ENCODE data around the gene B3GNT4. TPM values are rescaled to one million over a fixed set of nuclear protein-coding genes. Genes with fewer than 3 reads are reported as not detected.

Gene B3GNT4
- 1.4 and 1.9 TPM in 2 replicates for total RNA-seq (2021; fragmentation: NEBNext Ultra II Directional; extraction: Animal tissue kit (Norgen Biotek cat#: 25700))
- polyA plus RNA-seq (2011; rRNA removed) = 1.1 and 2.1 TPM in 2 replicates
- polyA plus RNA-seq (2011; cell fraction: cytosol; rRNA removed) = 1.8 TPM
- 2.6 TPM for polyA plus RNA-seq (2011; cell fraction: nucleus; rRNA removed)
- polyA plus RNA-seq (2012, experiment 1 of 2) = 1.6 to 1.9 TPM (median 1.6 TPM) in 4 replicates
- 1.1 TPM for polyA plus RNA-seq (2012, experiment 2 of 2)
- 3.1 TPM for polyA plus RNA-seq (2013, experiment 1 of 2)
- polyA plus RNA-seq (2013, experiment 2 of 2) = 2.1 TPM
- 5.0 and 5.2 TPM in 2 replicates for polyA minus RNA-seq (2011; rRNA and poly(A)+ RNA removed)
- 1.6 TPM for polyA minus RNA-seq (2011; cell fraction: cytosol; rRNA and poly(A)+ RNA removed)
- 3.3 TPM for polyA minus RNA-seq (2011; cell fraction: nucleus; rRNA and poly(A)+ RNA removed)
- long read RNA-seq, experiment 1, partial matches to known transcripts = 0 of 3 reads
- long read RNA-seq, experiment 1, other reads (novel, unspliced or antisense) = 0 of 3 reads
- long read RNA-seq, experiment 2 = 0 reads

DNA sequence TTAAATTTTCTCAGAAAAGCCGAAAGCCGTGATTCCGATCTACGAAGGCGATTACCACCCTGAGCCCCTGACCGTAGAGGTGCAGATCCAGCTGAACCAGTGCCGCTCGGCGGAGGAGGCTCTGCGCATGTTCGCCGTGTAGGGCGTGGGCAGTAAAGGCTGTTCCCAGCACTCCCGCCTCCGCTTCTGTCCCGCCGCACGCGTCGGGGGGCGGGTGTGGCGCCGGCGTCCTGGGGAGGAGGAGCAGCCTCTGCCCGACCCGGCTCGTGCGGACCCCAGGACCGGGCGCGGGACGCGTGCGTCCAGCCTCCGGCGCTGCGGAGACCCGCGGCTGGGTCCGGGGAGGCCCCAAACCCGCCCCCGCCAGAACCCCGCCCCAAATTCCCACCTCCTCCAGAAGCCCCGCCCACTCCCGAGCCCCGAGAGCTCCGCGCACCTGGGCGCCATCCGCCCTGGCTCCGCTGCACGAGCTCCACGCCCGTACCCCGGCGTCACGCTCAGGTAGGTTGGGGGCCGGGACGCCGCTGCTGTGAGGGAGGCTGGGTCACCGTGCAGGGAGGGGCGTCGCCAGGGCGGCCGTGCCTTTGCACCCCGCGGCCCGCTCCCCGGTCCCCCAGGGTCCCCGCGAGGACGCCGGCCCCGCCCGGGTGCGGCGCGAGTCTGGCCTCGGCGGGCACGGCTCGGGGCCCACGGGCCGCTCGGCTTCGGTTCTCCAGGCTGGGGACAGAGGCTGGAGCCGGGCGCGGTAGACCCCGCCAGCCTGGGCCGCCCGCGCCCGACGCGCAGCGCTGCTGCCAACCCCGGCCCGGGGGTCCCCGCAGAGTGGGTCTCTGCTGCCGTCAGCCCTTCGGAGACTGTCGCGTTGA lies at the start of gene B3GNT4:
B3GNT4 (plus strand) TSS at position 409 of the 866 bp plus-strand sequence. CDS start 910 bp downstream, outside the sequence.
- peak within 1 kb of the TSS; percentile 97; the same call in 1 of the 2 replicates for H2AFZ ChIP-seq (ENCODE audit: low read length)
- ChIA-PET POLR2A (ENCODE audit: partially characterized antibody) (interaction anchor here (1.3 to 17.6 kb wide), 2 partner anchors 10 to 17 kb away, joined by 4 to 230 read pairs; partner anchors contain the start of gene DIABLO), CTCF (ENCODE audit: partially characterized antibody) (interaction anchor here (1.0 to 4.0 kb wide), 4 partner anchors 10 to 66 kb away, joined by 3 to 18 read pairs (median 3); no protein-coding TSS in a partner anchor)
- no peak within 1 kb of the TSS for H2BK120ac ChIP-seq (replicated peaks; ENCODE audit: low read depth, low read length)
- FAIRE-seq (no peak), DNase-seq (ENCODE audit: low read depth in 1 of 2, low spot score in 2 of 2) (peak in 1 of 2 experiments; percentile 87)
- H3K27me3 ChIP-seq (replicated peaks in 1 of 4; ENCODE audit: control insufficient read depth in 3 of 4, extremely low read depth in 1 of 4, insufficient read depth in 3 of 4, low read length in 3 of 4) = peaks cover 9 to 44% (median 27%) of the 10 kb centered on the region in 4 experiments; a peak in 6 of 7 replicates
- peaks cover 9% of the 10 kb centered on the region; the same call in 1 of the 2 replicates for H3K23me2 ChIP-seq (ENCODE audit: low read depth, low read length)
- H3K79me1 ChIP-seq (ENCODE audit: low read depth, low read length) = no peaks in the 10 kb centered on the region
- H4K5ac ChIP-seq (ENCODE audit: insufficient read length, low read depth, low read length) = no peak within 1 kb of the TSS
- H3K4me1 ChIP-seq (replicated peaks in 1 of 4; ENCODE audit: control insufficient read depth in 3 of 4, insufficient read depth in 4 of 4, low read length in 3 of 4) = peaks cover 0 to 10% (median 3%) of the 10 kb centered on the region in 4 experiments; a peak in 5 of 7 replicates
- H3K56ac ChIP-seq (replicated peaks; ENCODE audit: insufficient read length, low read depth, low read length) = peak within 1 kb of the TSS; percentile 3
- H3K4me3 ChIP-seq (ENCODE audit: extremely low read depth in 1 of 4, insufficient read depth in 2 of 4, low read depth in 3 of 4, low read length in 4 of 4) = peak within 1 kb of the TSS; percentile 29 to 74 (median 54)
- no peak within 1 kb of the TSS for H2BK20ac ChIP-seq (ENCODE audit: low read length)
- H3K4ac ChIP-seq (replicated peaks; ENCODE audit: insufficient read length, low read depth, low read length) = no peak within 1 kb of the TSS
- H3K9ac ChIP-seq (replicated peaks in 1 of 4; ENCODE audit: extremely low read depth in 1 of 4, low read depth in 3 of 4, low read length in 3 of 4) = peak within 1 kb of the TSS in 1 of 4 experiments; percentile 28; a peak in 2 of 7 replicates
- 0 out of 2 replicates have a peak within 1 kb of the TSS, but pooled peaks have one; percentile 15 for H2BK5ac ChIP-seq (ENCODE audit: low read depth, low read length)
- H4K8ac ChIP-seq (ENCODE audit: extremely low read depth, insufficient read depth, low read length) = no peak within 1 kb of the TSS; the same call in 1 of the 2 replicates
- H3K79me2 ChIP-seq (ENCODE audit: control insufficient read depth in 1 of 2, insufficient read depth in 2 of 2, low read length in 2 of 2) = no peaks in the 10 kb centered on the region
- H4K20me1 ChIP-seq (replicated peaks in 1 of 2; ENCODE audit: control insufficient read depth in 1 of 2, insufficient read depth in 2 of 2, low read length in 2 of 2) = peaks cover 12 to 18% of the 10 kb centered on the region in 2 experiments
- no peak within 1 kb of the TSS for H2AK5ac ChIP-seq (ENCODE audit: low read depth, low read length)
- H4K91ac ChIP-seq (replicated peaks; ENCODE audit: insufficient read length, low read length) = no peak within 1 kb of the TSS
- H3K9me3 ChIP-seq (ENCODE audit: insufficient read depth in 2 of 2, low read depth in 1 of 2, low read length in 1 of 2) = no peaks in the 10 kb centered on the region
- H3K4me2 ChIP-seq (ENCODE audit: insufficient read depth in 1 of 2, low read depth in 2 of 2, low read length in 2 of 2) = peak within 1 kb of the TSS; percentile 60 to 98
- no peak within 1 kb of the TSS for H2BK12ac ChIP-seq (ENCODE audit: low read depth, low read length)
- WGBS, 2 experiments (ENCODE audit: extremely low coverage in 1 of 2, insufficient coverage in 1 of 2, insufficient read length in 1 of 2, insufficient replicate concordance in 2 of 2, low coverage in 1 of 2, low lambda C conversion rate in 2 of 2, missing lambda C conversion rate in 1 of 2) = 4% methylated on average over 45 of the region's 104 CpGs; no CpG with 5 or more reads in 1 of the 2 experiments
- no peak within 1 kb of the TSS for H3K23ac ChIP-seq (ENCODE audit: insufficient read length)
- no peak within 1 kb of the TSS for H3K27ac ChIP-seq (ENCODE audit: low read depth, low read length)
- H3K36me3 ChIP-seq (ENCODE audit: control insufficient read depth in 2 of 4, insufficient read depth in 4 of 4, low read length in 3 of 4) = peaks cover 4 to 17% (median 14%) of the 10 kb centered on the region in 4 experiments; a peak in 7 of 8 replicates
- no peak within 1 kb of the TSS; the same call in 1 of the 2 replicates for H2BK15ac ChIP-seq (ENCODE audit: low read length)
- peak within 1 kb of the TSS; percentile 60 for H3K18ac ChIP-seq (ENCODE audit: extremely low read depth, low read length)
- H3K14ac ChIP-seq (ENCODE audit: insufficient read length) = no peak within 1 kb of the TSS
- TF ChIP-seq NRF1 (IDR thresholded peaks at IDR 0.05; ENCODE audit: low read depth, low read length) (peak; percentile 41), FOSL1 (IDR thresholded peaks at IDR 0.05; ENCODE audit: insufficient read depth, low read depth, low read length) (no peak), GTF2F1 (IDR thresholded peaks at IDR 0.05; ENCODE audit: borderline replicate concordance, low read depth, low read length) (no peak), CTBP2 (IDR thresholded peaks at IDR 0.05; ENCODE audit: borderline replicate concordance, insufficient read depth, insufficient read length, low read length) (no peak), MAFK (IDR thresholded peaks at IDR 0.05; ENCODE audit: low read depth, low read length) (no peak)
- TF ChIP-seq, protein P1, sequence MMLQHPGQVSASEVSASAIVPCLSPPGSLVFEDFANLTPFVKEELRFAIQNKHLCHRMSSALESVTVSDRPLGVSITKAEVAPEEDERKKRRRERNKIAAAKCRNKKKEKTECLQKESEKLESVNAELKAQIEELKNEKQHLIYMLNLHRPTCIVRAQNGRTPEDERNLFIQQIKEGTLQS (IDR thresholded peaks at IDR 0.05; ENCODE audit: insufficient read depth, low read depth, low read length) = no peak

All from H1 (cell line).